HCT116 (cell line): Measurements from ENCODE around the gene PLA1A. TPM values are rescaled to one million over a fixed set of nuclear protein-coding genes. Genes with fewer than 3 reads are reported as not detected.

Experiments used
- ATAC-seq: fragments of 200-7000 bp; cut with Tn5 transposase; 2 replicates; pipeline ENCODE4 v1.9.1; 2020; ENCODE audit warnings: mild to moderate bottlenecking, moderate library complexity
- BruUV-seq: library from RNA; stranded (reverse); fragments of 400-500 nt; replicated peaks from 2 replicates; lab custom pipeline; 2021; lab: Mats Ljungman, UMichigan
- CTCF ChIA-PET: fragments of 300-600 bp; sonication (Branson Sonifier 250); formaldehyde crosslinking; loops from one replicate; lab custom pipeline; 2021; ENCODE audit warnings: antibody characterized with exemption; lab: Charles Lee
- POLR2A ChIA-PET: fragments of 300-600, 350-600 bp; sonication (Branson Sonifier 250); formaldehyde crosslinking; loops from one replicate; lab custom pipeline; 2021; ENCODE audit warnings: antibody characterized with exemption; lab: Charles Lee
- RAD21 ChIA-PET, 2 experiments: fragments of 300-600 bp; sonication (Branson Sonifier 250); formaldehyde crosslinking; loops; one replicate each; lab custom pipeline; 2023; ENCODE audit warnings: low total read pairs in 2 of 2; ENCODE audit not compliant: uncharacterized antibody in 2 of 2, unreplicated experiment in 2 of 2, low non-redundant PET in 1 of 2; lab: Charles Lee
- DNase-seq: peaks from one replicate; pipeline ENCODE4 v3.0.0-alpha.2; 2010; ENCODE audit warnings: low read depth, low spot score
- H2AFZ ChIP-seq: fragments of 200-600 bp; shearing (Covaris generic), sonication (generic); 2 replicates; pipeline ENCODE4 v1.6.1; 2017; ENCODE audit warnings: low read depth, mixed run types, mixed read lengths, antibody characterized with exemption, low read length; ENCODE audit not compliant: poor library complexity, severe bottlenecking
- H3K27ac ChIP-seq: 2 replicates; pipeline ENCODE4 v1.5.1; 2012; ENCODE audit warnings: low read depth, low read length
- H3K27me3 ChIP-seq: fragments of 200-600 bp; sonication (generic); 2 replicates; pipeline ENCODE4 v1.6.1; 2016; ENCODE audit warnings: mixed run types, low read length, mixed read lengths; ENCODE audit not compliant: insufficient read depth
- H3K36me3 ChIP-seq, 2 experiments: fragments of 200-500 bp in 1 of 2; fragments of 200-600 bp in 1 of 2; sonication (Bioruptor generic) in 1 of 2; sonication (generic) in 1 of 2; 2 replicates each; pipeline versions ENCODE4 v1.5.1 to v1.6.1; 2014 to 2016; ENCODE audit warnings: low read length in 2 of 2, inconsistent platforms in 1 of 2, mixed read lengths in 1 of 2, mixed run types in 1 of 2; ENCODE audit not compliant: insufficient read depth in 2 of 2, control insufficient read depth in 1 of 2
- H3K4me1 ChIP-seq, 2 experiments: fragments of 200-600 bp in 1 of 2; sonication (generic) in 1 of 2; 2 replicates each; pipeline versions ENCODE4 v1.5.1 to v1.6.1; 2012 to 2017; ENCODE audit warnings: low read length in 2 of 2, inconsistent platforms in 1 of 2, mild to moderate bottlenecking in 1 of 2, mixed read lengths in 1 of 2, mixed run types in 1 of 2, moderate library complexity in 1 of 2; ENCODE audit not compliant: insufficient read depth in 2 of 2, control insufficient read depth in 1 of 2
- H3K4me2 ChIP-seq: fragments of 200-600 bp; sonication (generic); 2 replicates; pipeline ENCODE4 v1.6.1; 2017; ENCODE audit warnings: mixed run types, low read length, mixed read lengths
- H3K4me3 ChIP-seq, 2 experiments: fragments of 200-600 bp in 1 of 2; sonication (generic) in 1 of 2; replicated peaks in 1 of 2; 2 replicates each; pipeline ENCODE4 v1.5.1; 2011 to 2016; ENCODE audit warnings: low read length in 2 of 2, control low read depth in 1 of 2, low read depth in 1 of 2, mild to moderate bottlenecking in 1 of 2, mixed read lengths in 1 of 2, mixed run types in 1 of 2
- H3K79me2 ChIP-seq: fragments of 200-600 bp; sonication (generic); 2 replicates; pipeline ENCODE4 v1.6.1; 2017; ENCODE audit warnings: mild to moderate bottlenecking, mixed run types, low read length, moderate library complexity, mixed read lengths; ENCODE audit not compliant: insufficient read depth
- H3K9ac ChIP-seq: fragments of 200-600 bp; sonication (generic); 2 replicates; pipeline ENCODE4 v1.6.1; 2016; ENCODE audit warnings: low read length, mixed read lengths
- H3K9me2 ChIP-seq: fragments of 200-600 bp; sonication (generic), shearing (Covaris generic); 2 replicates; pipeline ENCODE4 v1.6.1; 2017; ENCODE audit warnings: mixed run types, mild to moderate bottlenecking, moderate library complexity; ENCODE audit not compliant: insufficient read depth
- H3K9me3 ChIP-seq, 2 experiments: fragments of 200-500 bp in 1 of 2; fragments of 200-600 bp in 1 of 2; sonication (Bioruptor generic) in 1 of 2; sonication (generic) in 1 of 2; 2 replicates each; pipeline ENCODE4 v1.6.1; 2014 to 2017; ENCODE audit warnings: low read length in 2 of 2, mixed read lengths in 2 of 2, inconsistent platforms in 1 of 2, low read depth in 1 of 2, mild to moderate bottlenecking in 1 of 2, mixed run types in 1 of 2, moderate library complexity in 1 of 2; ENCODE audit not compliant: control insufficient read depth in 1 of 2, insufficient read depth in 1 of 2
- H4K20me1 ChIP-seq: fragments of 200-600 bp; sonication (generic), shearing (Covaris generic); 2 replicates; pipeline ENCODE4 v1.6.1; 2017; ENCODE audit warnings: mixed run types, mild to moderate bottlenecking, moderate library complexity; ENCODE audit not compliant: insufficient read depth
- CBX3 ChIP-seq: IDR thresholded peaks from 2 replicates; pipeline ENCODE4 v1.6.1; 2012; ENCODE audit warnings: low read depth
- ELF1 ChIP-seq: IDR thresholded peaks from 2 replicates; pipeline ENCODE4 v1.6.1; 2012; ENCODE audit warnings: low read depth, borderline replicate concordance
- JUND ChIP-seq: IDR thresholded peaks from 2 replicates; pipeline ENCODE4 v1.6.1; 2012
- YY1 ChIP-seq: IDR thresholded peaks from 2 replicates; pipeline ENCODE4 v1.6.1; 2011; ENCODE audit warnings: low read length, low read depth, moderate library complexity, mild to moderate bottlenecking; ENCODE audit not compliant: insufficient replicate concordance; ENCODE audit errors: extremely low read depth
- intact Hi-C: fragments of 100-400 bp; cut with micrococcal nuclease; formaldehyde crosslinking; loops from 2 replicates; pipeline ENCODE4 v1.10.0; 2022
- total RNA-seq: library from RNA; stranded (reverse); gene quantifications from one replicate; pipeline ENCODE4 v1.2.1, GENCODE V29; 2021; ENCODE audit not compliant: unreplicated experiment
- TF ChIP-seq, protein P1 (sequence below): IDR thresholded peaks from 2 replicates; pipeline ENCODE4 v1.6.1; 2012; ENCODE audit warnings: low read depth
- TF ChIP-seq, protein P2 (sequence below): IDR thresholded peaks from 2 replicates; pipeline ENCODE4 v1.6.1; 2011; ENCODE audit warnings: mild to moderate bottlenecking, low read length, moderate library complexity; ENCODE audit not compliant: insufficient replicate concordance; ENCODE audit errors: extremely low read depth

PLA1A gene
- total RNA-seq, 1 experiment from 2014 or later, result not detected

DNA sequence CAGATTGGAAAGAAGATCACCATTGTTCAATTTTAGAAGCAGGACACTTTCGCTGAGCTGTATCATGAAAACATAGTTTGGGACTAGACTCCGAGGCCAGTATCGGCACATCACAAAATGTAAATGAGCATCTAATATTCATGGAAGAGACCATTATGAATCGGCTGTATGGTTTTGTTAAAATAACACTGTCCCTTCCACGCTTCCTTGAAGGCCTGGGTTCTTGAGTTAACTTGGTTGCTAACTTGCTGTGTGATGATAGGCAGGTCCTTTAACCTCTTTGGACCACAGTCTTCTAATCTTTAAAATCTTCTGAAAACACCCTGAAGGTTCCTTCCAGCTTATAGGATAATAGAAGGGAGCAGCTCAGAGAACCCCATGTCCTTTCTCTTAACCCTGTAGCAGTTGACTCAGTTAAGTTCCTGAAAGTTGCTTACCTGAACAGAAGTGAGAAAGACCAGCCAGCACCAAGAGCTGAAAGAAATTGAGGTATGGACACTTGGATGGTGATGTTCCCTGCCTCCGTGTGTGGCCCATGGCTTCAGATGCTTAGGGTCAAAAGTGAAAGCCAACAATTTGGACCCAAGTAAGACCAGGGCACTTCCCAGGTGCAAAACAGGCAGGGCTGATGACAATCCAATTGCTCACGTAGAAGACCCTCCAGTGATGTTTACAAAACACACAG, 40.4 kb upstream of the PLA1A start:
- DNase-seq (no peak), ATAC-seq (no peak)
- H3K79me2 ChIP-seq, result no peaks in the 10 kb centered on the region
- no peak overlapping the region for H3K4me2 ChIP-seq
- CTCF ChIA-PET, result no interaction called here
- H3K27me3 ChIP-seq, result no peaks in the 10 kb centered on the region
- H3K9me3 ChIP-seq, result no peaks in the 10 kb centered on the region
- no peak overlapping the region for H3K4me3 ChIP-seq
- no peak overlapping the region for H2AFZ ChIP-seq
- BruUV-seq, result no TSS peak
- H3K36me3 ChIP-seq, result no peaks in the 10 kb centered on the region
- H3K4me1 ChIP-seq, result peaks cover 0 to 5% of the 10 kb centered on the region in 2 experiments; a peak in 1 of 4 replicates
- intact Hi-C loops, result no loop called here
- no peaks in the 10 kb centered on the region for H3K9me2 ChIP-seq
- H3K27ac ChIP-seq, result no peak overlapping the region
- RAD21 ChIA-PET, result no interaction called here
- no peak overlapping the region for H3K9ac ChIP-seq
- no peaks in the 10 kb centered on the region for H4K20me1 ChIP-seq
- POLR2A ChIA-PET, result no interaction called here
- TF ChIP-seq CBX3, result no peak
- TF ChIP-seq YY1, result no peak
- TF ChIP-seq ELF1, result no peak
- TF ChIP-seq, protein P1, sequence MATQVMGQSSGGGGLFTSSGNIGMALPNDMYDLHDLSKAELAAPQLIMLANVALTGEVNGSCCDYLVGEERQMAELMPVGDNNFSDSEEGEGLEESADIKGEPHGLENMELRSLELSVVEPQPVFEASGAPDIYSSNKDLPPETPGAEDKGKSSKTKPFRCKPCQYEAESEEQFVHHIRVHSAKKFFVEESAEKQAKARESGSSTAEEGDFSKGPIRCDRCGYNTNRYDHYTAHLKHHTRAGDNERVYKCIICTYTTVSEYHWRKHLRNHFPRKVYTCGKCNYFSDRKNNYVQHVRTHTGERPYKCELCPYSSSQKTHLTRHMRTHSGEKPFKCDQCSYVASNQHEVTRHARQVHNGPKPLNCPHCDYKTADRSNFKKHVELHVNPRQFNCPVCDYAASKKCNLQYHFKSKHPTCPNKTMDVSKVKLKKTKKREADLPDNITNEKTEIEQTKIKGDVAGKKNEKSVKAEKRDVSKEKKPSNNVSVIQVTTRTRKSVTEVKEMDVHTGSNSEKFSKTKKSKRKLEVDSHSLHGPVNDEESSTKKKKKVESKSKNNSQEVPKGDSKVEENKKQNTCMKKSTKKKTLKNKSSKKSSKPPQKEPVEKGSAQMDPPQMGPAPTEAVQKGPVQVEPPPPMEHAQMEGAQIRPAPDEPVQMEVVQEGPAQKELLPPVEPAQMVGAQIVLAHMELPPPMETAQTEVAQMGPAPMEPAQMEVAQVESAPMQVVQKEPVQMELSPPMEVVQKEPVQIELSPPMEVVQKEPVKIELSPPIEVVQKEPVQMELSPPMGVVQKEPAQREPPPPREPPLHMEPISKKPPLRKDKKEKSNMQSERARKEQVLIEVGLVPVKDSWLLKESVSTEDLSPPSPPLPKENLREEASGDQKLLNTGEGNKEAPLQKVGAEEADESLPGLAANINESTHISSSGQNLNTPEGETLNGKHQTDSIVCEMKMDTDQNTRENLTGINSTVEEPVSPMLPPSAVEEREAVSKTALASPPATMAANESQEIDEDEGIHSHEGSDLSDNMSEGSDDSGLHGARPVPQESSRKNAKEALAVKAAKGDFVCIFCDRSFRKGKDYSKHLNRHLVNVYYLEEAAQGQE, result no peak
- TF ChIP-seq JUND, result no peak
- TF ChIP-seq, protein P2, sequence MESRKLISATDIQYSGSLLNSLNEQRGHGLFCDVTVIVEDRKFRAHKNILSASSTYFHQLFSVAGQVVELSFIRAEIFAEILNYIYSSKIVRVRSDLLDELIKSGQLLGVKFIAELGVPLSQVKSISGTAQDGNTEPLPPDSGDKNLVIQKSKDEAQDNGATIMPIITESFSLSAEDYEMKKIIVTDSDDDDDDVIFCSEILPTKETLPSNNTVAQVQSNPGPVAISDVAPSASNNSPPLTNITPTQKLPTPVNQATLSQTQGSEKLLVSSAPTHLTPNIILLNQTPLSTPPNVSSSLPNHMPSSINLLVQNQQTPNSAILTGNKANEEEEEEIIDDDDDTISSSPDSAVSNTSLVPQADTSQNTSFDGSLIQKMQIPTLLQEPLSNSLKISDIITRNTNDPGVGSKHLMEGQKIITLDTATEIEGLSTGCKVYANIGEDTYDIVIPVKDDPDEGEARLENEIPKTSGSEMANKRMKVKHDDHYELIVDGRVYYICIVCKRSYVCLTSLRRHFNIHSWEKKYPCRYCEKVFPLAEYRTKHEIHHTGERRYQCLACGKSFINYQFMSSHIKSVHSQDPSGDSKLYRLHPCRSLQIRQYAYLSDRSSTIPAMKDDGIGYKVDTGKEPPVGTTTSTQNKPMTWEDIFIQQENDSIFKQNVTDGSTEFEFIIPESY, result no peak
